SK-N-SH treated with all-trans-retinoic acid at 6 μM for 48 hours (cell line): Measurements from ENCODE around the gene SOAT2.

Experiments
- ATAC-seq: fragments of 200-7000 bp; cut with Tn5 transposase; 3 replicates; pipeline ENCODE4 v1.9.1; 2020; ENCODE audit warnings: mild to moderate bottlenecking, moderate library complexity
- CREB5 ChIP-seq: fragments of 250-450 bp; sonication (Bioruptor Pico); IDR thresholded peaks from 2 replicates; pipeline ENCODE4 v1.5.1; 2020; ENCODE audit warnings: low read depth, mild to moderate bottlenecking, moderate library complexity
- CSDC2 ChIP-seq: fragments of 250-450 bp; sonication (Bioruptor Pico); IDR thresholded peaks from 2 replicates; pipeline ENCODE4 v1.5.0; 2020; ENCODE audit warnings: mild to moderate bottlenecking, moderate library complexity
- CSRNP3 ChIP-seq: fragments of 250-450 bp; sonication (Bioruptor Pico); IDR thresholded peaks from 2 replicates; pipeline ENCODE4 v1.5.1; 2021; ENCODE audit warnings: mild to moderate bottlenecking, moderate library complexity
- ESRRG ChIP-seq: fragments of 250-450 bp; sonication (Bioruptor Pico); IDR thresholded peaks from 2 replicates; pipeline ENCODE4 v1.6.1; 2021; ENCODE audit warnings: mild to moderate bottlenecking
- GLIS3 ChIP-seq: fragments of 250-450 bp; sonication (Bioruptor Pico); IDR thresholded peaks from 2 replicates; pipeline ENCODE4 v1.5.0; 2020; ENCODE audit warnings: mild to moderate bottlenecking, moderate library complexity
- ISL1 ChIP-seq: fragments of 250-450 bp; sonication (Bioruptor Pico); IDR thresholded peaks from 2 replicates; pipeline ENCODE4 v2.1.2; 2022; ENCODE audit warnings: mild to moderate bottlenecking, moderate library complexity
- OSR1 ChIP-seq: fragments of 250-450 bp; sonication (Bioruptor Pico); IDR thresholded peaks from 2 replicates; pipeline ENCODE4 v1.8.0; 2022; ENCODE audit warnings: moderate library complexity, mild to moderate bottlenecking, inconsistent platforms
- PATZ1 ChIP-seq: fragments of 250-450 bp; sonication (Bioruptor Pico); IDR thresholded peaks from 2 replicates; pipeline ENCODE4 v1.8.0; 2020; ENCODE audit warnings: mild to moderate bottlenecking, moderate library complexity, borderline replicate concordance
- PPARA ChIP-seq: fragments of 250-450 bp; sonication (Bioruptor Pico); IDR thresholded peaks from 2 replicates; pipeline ENCODE4 v1.5.0; 2020; ENCODE audit warnings: mild to moderate bottlenecking, borderline replicate concordance
- RARB ChIP-seq: fragments of 250-450 bp; sonication (Bioruptor Pico); IDR thresholded peaks from 2 replicates; pipeline ENCODE4 v1.8.0; 2021; ENCODE audit warnings: mild to moderate bottlenecking, moderate library complexity
- SNAI2 ChIP-seq: fragments of 250-450 bp; sonication (Bioruptor Pico); IDR thresholded peaks from 2 replicates; pipeline ENCODE4 v1.5.0; 2020; ENCODE audit warnings: mild to moderate bottlenecking, moderate library complexity
- TOX ChIP-seq: fragments of 250-450 bp; sonication (Bioruptor Pico); IDR thresholded peaks from 2 replicates; pipeline ENCODE4 v1.8.0; 2021; ENCODE audit warnings: mild to moderate bottlenecking, moderate library complexity, borderline replicate concordance
- TSHZ2 ChIP-seq: fragments of 250-450 bp; sonication (Bioruptor Pico); IDR thresholded peaks from 2 replicates; pipeline ENCODE4 v1.5.0; 2020; ENCODE audit warnings: mild to moderate bottlenecking, moderate library complexity
- ZFP3 ChIP-seq: fragments of 250-450 bp; sonication (Bioruptor Pico); IDR thresholded peaks from 2 replicates; pipeline ENCODE4 v1.5.0; 2020; ENCODE audit warnings: mild to moderate bottlenecking, moderate library complexity
- ZFP30 ChIP-seq: fragments of 450-650 bp; formaldehyde crosslinking; IDR thresholded peaks from 2 replicates; pipeline ENCODE4 v1.5.0; 2022; ENCODE audit warnings: mild to moderate bottlenecking, moderate library complexity
- ZNF565 ChIP-seq: fragments of 450-650 bp; formaldehyde crosslinking; conservative IDR thresholded peaks from 2 replicates; pipeline ENCODE4 v1.5.0; 2020; ENCODE audit warnings: low read depth, mild to moderate bottlenecking, moderate library complexity

The SOAT2 gene

GRCh38 chr12:53147181-53147580 is 43.9 kb downstream of the SOAT2 start:
- no peak for ATAC-seq
- TF ChIP-seq ZNF565 (CRISPR knock-in tag) (no peak), ZFP3 (CRISPR knock-in tag) (no peak), GLIS3 (CRISPR knock-in tag) (no peak), ESRRG (CRISPR knock-in tag) (no peak), CREB5 (no peak), TOX (CRISPR knock-in tag) (no peak), ISL1 (CRISPR knock-in tag) (no peak), PPARA (CRISPR knock-in tag) (no peak), TSHZ2 (CRISPR knock-in tag) (no peak), CSRNP3 (CRISPR knock-in tag) (no peak), PATZ1 (no peak)
- TF ChIP-seq, all 23 proteins: peak for 0

- ATAC-seq, result no peak
- TF ChIP-seq PATZ1, result no peak
- TF ChIP-seq RARB, result no peak
- TF ChIP-seq ZFP30 (CRISPR knock-in tag), result no peak
- TF ChIP-seq ESRRG (CRISPR knock-in tag), result no peak
- TF ChIP-seq ZFP3 (CRISPR knock-in tag), result no peak
- no peak for TF ChIP-seq OSR1 (CRISPR knock-in tag)
- TF ChIP-seq SNAI2 (CRISPR knock-in tag), result no peak
- no peak for TF ChIP-seq CSDC2
- no peak for TF ChIP-seq ISL1 (CRISPR knock-in tag)
- no peak for TF ChIP-seq PPARA (CRISPR knock-in tag)
- no peak for TF ChIP-seq CSRNP3 (CRISPR knock-in tag)
- TF ChIP-seq GLIS3 (CRISPR knock-in tag), result no peak
- no peak for TF ChIP-seq TSHZ2 (CRISPR knock-in tag)
- TF ChIP-seq, all 23 proteins: peak for 0
Measured at GRCh38 chr12:53147653-53148052, 44.4 kb downstream of the SOAT2 start.
